CD1c-positive myeloid dendritic cell (primary cell): ENCODE results near the gene AP4S1.
A peak's percentile ranks its signal among the peaks of the same experiment; 100 is the strongest.
"Not testable (repeated sequence)": the region's sequence is repeated elsewhere in the genome, so short reads cannot be mapped to it uniquely, and the experiment has no call there.

Experiments used
- DNase-seq: peaks from one replicate; pipeline ENCODE4 v3.0.0-alpha.2; 2016; ENCODE audit errors: extremely low spot score

AP4S1 gene

GRCh38 chr14:31085027-31085426, 59.6 kb downstream of the AP4S1 start:
- DNase-seq = no peak

- DNase-seq = not testable (repeated sequence)
Measured at GRCh38 chr14:31086466-31086865, 61.0 kb downstream of the AP4S1 start.

GRCh38 chr14:31090883-31091764, 65.7 kb downstream of the AP4S1 start:
- peak; percentile 85 for DNase-seq

GRCh38 chr14:31092160-31092708, 66.8 kb downstream of the AP4S1 start:
- DNase-seq = no peak

- DNase-seq = not testable (repeated sequence)
Measured at GRCh38 chr14:31093884-31094839, 68.7 kb downstream of the AP4S1 start.

GRCh38 chr14:31095817-31096216, 70.4 kb downstream of the AP4S1 start:
- DNase-seq = not testable (repeated sequence)

GRCh38 chr14:31096255-31096654, 70.8 kb downstream of the AP4S1 start:
- DNase-seq = no peak

DNA sequence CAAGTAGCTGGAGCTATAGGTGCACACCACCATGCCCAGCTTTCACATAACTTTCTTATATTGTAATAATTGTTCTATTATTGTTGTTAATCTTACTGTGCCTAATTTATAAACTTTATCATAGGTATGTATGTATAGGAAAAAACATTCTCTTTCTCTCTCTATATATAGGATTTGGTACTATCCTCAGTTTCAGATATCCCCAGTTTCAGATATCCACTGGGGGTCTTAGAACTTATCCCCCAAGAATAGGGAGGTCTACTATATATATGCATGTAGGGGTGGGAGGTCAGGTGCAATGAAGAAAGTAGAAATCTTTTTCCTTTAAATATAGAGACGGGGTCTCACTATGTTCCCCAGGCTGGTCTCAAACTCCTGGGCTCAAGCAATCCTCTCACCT, 71.6 kb downstream of the AP4S1 start:
- no peak for DNase-seq

DNA sequence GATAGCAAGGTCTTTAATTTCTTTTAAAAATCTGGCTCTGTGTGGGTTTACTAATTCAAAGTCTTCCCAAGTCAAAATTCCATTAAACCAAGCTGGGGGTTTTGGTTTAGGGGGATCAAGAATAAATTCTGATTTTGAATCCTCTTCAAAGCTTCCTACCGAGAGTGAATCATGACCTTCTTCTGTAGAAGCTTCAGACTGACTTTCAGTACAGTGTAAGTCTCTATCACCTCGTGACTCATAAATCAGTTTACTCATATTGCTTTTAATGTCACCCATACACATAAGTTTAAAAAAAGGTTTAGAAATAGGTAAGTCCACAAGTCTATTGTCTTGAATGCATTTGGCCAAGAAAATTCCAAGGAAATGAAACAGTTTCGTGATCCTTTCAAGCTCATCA, 81.3 kb downstream of the AP4S1 start:
- no peak for DNase-seq

GRCh38 chr14:31109257-31109656, 83.8 kb downstream of the AP4S1 start:
- DNase-seq = no peak

- no peak for DNase-seq
Measured at GRCh38 chr14:31110872-31111271, 85.4 kb downstream of the AP4S1 start.

GRCh38 chr14:31113794-31114193, 88.3 kb downstream of the AP4S1 start:
- DNase-seq = no peak

DNA sequence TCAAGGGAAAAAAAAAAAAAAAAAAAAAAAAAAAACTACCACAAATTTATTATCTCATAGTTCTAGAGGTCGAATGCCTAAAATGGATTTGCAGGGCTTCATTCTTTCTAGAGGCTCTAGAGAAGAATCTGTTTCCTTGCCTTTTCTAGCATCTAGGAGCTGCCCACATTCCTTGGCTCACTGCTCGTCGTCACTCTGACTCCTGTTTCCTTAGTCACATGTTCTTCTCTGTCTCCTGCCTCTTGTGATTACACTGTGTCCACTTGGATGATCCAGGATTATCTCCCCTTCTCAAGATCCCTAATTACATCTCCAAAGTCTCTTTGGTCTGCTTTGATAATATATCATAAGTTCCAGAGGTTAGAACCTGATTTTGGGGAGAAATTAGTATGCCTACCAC, 93.4 kb downstream of the AP4S1 start:
- no peak for DNase-seq

- no peak for DNase-seq
Measured at GRCh38 chr14:31122098-31122611, 96.7 kb downstream of the AP4S1 start.

GRCh38 chr14:31122921-31123320, 97.5 kb downstream of the AP4S1 start:
- no peak for DNase-seq

DNA sequence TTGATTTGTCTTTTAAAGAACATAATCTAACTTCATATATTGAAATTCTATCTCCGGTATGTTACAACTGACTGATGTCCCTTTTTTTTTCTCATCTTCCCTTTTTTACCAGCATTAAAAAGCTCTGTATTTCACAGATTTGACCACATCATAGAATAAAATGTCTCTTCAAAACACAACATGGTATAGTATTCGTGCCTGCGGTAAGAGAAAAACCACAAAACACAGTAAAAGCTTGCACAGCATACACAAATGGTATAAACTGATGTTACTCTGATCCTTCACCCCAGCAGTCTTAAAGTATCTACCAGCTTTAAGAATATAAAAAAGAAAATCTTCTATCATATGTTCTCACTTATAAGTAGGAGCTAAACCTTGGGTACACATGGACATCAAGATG, 98.7 kb downstream of the AP4S1 start:
- no peak for DNase-seq

- DNase-seq = no peak
Measured at GRCh38 chr14:31125231-31125630, 99.8 kb downstream of the AP4S1 start.

GRCh38 chr14:31126680-31127079, 101.2 kb downstream of the AP4S1 start:
- no peak for DNase-seq

DNA sequence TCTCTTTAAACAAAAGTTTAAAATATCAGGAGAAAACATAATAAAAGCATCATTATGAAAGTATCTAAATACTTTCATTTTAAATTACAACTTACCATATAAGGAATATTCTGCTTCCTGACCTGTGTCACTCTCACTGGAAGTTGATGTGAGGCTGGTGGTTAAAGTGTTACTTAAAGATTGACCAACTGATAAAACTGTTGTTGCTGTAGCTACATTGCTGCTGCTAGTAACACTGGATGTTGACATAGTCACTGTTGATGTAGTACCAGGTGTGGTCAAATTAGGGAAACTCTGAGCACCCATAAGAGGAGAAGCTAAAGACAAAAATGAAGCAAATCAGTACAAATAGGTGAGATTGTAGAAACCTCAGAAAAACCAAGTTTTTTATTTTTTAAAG, 102.2 kb downstream of the AP4S1 start:
- peak; percentile 22 for DNase-seq

- peak; percentile 70 for DNase-seq
Measured at GRCh38 chr14:31128601-31129526, 103.4 kb downstream of the AP4S1 start.

DNA sequence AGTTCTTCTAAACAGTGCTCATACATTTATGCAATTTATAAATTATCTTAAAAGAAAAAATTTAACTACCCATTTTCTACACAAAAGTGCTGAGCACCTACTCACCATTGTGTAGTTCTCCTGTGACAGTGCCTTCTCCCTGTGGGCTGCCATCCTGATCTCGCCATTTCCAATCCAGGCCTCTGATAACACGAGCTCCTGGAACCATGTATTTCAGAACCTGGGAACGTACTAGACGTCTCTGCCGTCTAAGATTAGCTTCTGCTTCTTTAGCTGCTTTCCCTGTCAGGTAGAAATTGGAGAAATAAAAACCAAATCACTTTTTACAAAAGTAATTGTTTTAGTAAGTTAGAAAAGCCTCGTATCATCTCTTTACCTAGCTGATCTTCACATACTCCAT, 107.7 kb downstream of the AP4S1 start:
- no peak for DNase-seq
